Left ventricle myocardium superior (tissue), 1 donor: ENCODE data around the gene RALA. TPM values are rescaled to one million over a fixed set of nuclear protein-coding genes. Genes with fewer than 3 reads are reported as not detected.
"Not testable (repeated sequence)": the region's sequence is repeated elsewhere in the genome, so short reads cannot be mapped to it uniquely, and the experiment has no call there.

Experiments used
- ATAC-seq: fragments of 200-7000 bp; cut with Tn5 transposase; one replicate; pipeline ENCODE4 v1.9.1; 2020; ENCODE audit warnings: mild to moderate bottlenecking, moderate library complexity
- DNase-seq: peaks from one replicate; pipeline ENCODE4 v3.0.0-alpha.2; 2020
- intact Hi-C: fragments of 100-400 bp; cut with micrococcal nuclease; formaldehyde crosslinking; loops from one replicate; pipeline ENCODE4 v1.11.0; 2022
- total RNA-seq: library from RNA; stranded (reverse); fragmentation: NEBNext Ultra II Directional; extraction: Animal tissue kit (Norgen Biotek cat#: 25700); gene quantifications from one replicate; pipeline ENCODE4 v1.2.1, GENCODE V29; 2021
- donor health status: DM: no; HTN: yes; CAD: no; lungs with severe emphysema.

The RALA gene
- total RNA-seq, 1 donor from 2014 or later, result 38.0 TPM

DNA sequence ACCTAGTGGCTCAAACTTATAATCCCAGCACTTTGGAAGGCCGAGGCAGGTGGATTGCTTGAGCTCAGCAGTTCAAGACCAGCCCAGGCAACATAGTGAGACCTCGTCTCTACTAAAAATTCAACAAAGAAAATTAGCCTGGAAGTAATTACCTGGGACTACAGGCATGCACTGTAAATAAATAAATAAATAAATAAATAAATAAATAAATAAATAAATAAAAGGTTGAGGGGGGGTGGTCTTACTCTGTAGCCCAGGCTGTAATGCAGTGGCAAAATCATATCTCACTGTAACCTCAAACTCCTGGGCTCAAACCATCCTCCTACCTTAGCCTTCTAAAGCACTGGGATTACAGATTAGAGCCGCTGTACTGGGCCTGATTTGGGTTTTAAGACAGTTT lies 50.5 kb downstream of the RALA start:
- peak; percentile 46 for ATAC-seq

DNA sequence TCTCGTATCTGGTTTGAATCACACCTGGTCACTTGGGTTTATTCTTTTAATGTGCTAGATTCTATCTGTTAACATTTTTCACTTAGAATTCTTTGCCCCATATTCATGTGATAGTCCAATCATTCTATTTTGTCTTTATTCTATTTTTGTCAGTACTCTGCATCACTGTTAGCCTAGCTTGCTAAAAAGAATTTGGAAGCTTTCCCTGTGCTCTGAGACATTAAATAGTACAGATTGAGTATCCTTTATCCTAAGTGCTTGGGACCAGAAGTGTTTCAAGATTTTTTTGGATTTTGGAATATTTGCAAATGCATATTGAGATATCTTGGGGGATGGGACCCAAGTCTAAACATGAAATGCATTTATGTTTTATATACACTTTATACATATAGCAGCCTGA lies 51.0 kb downstream of the RALA start:
- intact Hi-C loops, result no loop called here

More for the DNA sequence above, 50.5 kb downstream of the RALA start:
- DNase-seq, result no peak
- intact Hi-C loops, result no loop called here

DNA sequence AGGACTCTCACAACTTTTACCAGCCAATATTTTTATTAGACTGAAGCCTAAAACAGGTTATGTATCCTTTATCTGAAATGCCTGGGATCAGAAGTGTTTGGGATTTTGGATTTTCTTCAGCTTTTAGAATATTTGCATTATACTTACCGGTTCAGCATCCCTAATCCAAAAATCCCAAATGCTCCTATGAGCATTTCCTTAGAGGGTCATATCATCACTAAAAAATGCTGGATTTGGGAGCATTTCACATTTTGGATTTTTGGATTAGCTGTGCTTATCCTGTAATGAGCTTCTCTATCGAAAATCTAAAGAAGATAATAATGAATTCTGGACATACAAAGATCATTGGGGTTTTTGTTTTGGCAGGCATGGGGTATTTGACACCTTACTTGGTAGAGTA lies 53.0 kb downstream of the RALA start:
- intact Hi-C loops, result no loop called here
- no peak for ATAC-seq

More for the DNA sequence above, 51.0 kb downstream of the RALA start:
- no peak for DNase-seq
- ATAC-seq, result peak; percentile 84

DNA sequence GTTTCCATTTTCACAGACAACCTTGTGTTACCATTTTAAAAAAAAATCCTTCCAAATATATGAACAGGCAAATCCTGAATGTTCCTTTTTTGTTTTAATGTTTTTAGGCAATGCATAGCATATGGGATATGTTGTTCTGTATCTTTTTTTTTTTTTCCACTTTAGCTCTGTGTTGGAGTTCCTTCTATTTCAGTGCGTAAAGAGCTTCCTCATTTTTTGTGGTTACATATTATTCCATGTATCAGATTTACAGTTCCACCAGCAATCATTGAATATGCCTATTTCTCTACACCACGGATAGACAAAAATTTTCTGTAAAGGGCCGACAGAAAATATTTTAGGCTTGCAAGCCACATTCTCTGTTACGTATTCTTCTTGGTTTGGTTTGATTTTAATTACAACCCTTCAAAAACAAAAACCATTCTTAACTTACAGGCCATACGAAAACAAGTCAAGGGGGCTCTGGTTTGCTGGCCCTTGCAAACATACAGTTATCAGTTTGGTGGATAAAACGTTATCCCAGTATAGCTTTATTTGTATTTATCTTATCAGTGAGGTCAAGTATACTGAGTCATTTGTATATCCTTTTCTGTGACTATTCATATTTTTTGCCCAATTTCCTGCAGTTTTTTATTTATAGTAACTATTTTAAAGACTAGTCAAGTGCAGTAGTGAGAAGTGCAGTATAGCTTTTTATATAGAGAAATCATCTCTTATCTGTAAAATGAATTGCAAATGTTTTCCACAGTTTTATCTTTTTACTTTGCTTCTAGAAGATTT lies 55.7 kb downstream of the RALA start:
- ATAC-seq (no peak), DNase-seq (no peak)
- intact Hi-C loops, result no loop called here

More for the DNA sequence above, 53.0 kb downstream of the RALA start:
- DNase-seq, result no peak

DNA sequence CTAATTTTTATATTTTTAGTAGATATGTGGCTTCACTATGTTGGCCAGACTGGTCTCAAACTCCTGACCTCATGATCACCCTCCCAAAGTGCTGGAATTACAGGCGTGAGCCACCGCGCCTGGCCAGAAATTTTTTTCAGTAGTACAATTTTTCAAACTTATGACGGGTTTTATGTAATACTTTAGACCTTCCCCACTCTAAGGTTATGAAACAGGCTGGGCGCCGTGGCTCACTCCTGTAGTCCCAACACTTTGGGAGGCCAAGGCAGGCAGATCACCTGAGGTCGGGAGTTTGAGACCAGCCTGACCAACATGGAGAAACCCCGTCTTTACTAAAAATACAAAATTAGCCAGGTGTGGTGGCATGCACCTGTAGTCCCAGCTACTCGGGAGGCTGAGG lies 56.5 kb downstream of the RALA start:
- intact Hi-C loops, ATAC-seq, DNase-seq: not testable (repeated sequence)

DNA sequence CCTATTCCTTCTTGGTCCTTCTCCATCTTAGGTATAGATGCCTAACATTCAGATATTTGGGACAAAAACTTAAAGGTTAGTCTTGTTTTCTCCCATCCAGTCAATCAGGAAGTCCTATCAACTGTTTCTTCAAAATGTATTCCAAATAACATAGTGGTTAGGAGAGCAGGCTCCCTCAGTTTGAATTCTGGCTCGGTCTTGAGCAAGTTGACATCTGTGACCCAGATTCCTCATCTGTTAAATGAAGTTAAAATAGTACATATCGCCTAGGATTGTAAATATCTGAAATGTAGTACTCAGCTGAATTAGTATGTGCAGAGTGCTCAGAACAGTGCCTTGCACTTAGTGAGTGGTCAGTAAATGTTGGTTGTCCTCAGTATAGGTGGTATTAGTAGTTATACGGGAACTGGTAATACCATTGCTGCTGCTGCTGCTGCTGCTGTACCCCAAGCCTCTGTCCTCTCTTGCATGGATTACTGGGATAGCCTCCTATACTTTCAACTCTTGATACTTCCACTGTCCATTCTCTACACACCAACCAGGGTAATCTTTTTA lies 58.6 kb downstream of the RALA start:
- intact Hi-C loops, result no loop called here
- peak; percentile 42 for ATAC-seq

DNA sequence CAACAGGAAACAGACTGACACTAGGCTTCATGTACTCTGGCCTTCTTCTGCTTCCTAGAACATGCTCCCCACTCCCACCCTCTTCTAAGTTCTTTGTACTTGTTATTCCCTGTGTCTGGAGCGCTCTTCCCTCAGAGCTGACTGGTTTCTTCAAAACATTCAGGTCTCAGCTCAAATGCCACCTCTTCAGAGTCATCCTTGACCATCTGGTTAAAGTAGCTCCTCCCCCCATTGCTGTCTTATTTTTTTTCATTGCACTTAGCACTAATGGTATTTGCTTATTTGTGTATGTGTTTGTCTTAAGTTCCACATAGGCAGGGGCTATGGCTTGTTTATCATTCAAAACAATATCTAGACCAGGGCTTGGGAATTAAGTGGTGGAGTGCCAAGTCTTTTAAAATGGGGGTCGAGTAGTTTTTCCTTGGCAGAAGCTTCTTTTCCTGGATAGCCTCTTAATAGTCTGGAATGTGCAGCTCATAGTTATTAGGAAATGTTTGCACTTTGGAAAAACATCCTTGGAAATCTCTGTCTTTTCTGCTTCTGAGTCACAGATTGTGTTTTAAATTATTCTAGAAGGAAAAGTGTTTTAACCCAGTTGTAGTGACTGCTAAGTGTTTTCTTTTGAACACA lies 60.0 kb downstream of the RALA start:
- DNase-seq (no peak), ATAC-seq (peak; percentile 31)
- intact Hi-C loops, result no loop called here

More for the DNA sequence above, 58.6 kb downstream of the RALA start:
- DNase-seq, result no peak

DNA sequence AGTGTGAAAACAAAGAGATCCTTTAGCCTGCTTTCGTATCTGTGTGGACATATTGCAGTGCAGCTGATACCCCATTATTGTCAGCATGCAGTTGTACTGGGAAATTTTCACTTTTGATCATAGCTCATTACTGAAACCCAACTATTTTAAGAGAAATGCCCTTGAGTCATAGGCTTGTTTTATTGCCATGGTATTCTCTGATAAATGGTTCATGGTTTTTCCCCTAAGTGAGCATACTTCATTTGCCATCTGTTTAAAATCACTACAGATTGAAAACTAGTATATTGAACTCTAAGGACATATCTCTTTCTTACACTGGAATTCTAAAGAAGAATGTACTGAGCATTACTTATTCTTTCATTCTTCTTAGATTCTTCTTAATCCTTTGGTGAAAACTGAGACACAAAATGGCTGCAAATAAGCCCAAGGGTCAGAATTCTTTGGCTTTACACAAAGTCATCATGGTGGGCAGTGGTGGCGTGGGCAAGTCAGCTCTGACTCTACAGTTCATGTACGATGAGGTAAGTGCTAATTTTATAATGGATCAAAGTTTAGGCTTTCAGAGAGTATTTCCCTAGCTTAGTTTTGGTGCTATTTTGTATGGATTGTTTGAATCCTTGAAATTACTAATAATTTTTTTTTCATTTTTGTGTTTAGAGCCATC lies 63.0 kb downstream of the RALA start:
- DNase-seq (no peak), ATAC-seq (no peak)
- intact Hi-C loops, result no loop called here

DNA sequence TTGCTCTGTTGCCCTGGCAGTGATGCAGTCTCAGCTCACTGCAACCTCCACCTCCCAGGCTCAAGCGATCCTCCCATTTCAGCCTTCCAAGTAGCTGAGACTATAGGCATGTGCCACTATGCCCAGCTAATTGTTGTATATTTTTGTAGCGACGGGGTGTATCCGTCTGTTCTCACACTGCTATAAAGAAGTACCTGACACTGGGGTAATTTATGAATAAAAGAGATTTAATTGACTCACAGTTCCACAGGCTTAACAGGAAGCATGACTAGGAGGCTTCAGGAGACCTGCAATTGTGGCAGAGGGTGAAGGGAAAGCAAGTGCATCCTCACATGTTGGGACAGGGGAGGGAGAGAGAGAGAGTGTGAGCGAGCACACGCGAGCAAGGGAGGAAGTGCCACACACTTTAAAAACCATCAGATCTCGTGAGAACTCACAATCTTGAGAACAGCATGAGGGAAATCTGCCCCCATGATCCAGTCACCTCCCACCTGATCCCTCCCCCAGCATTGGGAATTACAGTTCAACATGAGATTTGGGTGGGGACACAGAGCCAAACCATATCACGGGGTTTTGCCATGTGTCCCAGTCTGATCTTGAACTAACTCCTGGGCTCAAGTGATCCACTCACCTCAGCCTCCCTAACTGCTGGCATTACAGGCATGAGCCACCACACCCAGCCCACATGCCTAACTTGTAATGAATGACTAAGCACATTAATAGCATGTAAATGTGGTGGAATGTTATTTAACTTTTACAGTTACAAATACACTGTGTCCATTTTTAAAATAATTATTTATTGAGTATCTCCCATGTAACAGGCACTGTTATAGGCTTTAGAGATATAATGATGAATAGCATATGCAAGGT lies 65.5 kb downstream of the RALA start:
- intact Hi-C loops, result no loop called here
- DNase-seq (no peak), ATAC-seq (no peak)

DNA sequence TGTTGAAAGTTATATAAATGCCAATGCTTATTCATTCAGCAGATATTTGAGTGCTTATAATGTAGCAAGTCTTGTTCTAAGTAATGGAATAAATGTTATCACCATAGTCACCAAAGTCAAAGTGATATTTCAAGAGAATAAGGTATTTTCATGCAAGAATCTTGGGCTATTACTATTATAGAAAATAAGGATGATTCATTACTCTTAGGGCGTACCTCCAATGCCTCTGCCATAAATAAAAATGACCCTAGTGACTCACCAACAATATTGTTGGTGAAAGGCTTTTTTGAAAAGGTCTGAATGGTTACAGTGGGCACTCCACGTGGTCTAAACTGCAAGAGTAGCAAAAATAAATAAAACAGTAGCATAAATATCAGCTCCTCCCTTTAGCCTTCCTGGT lies 68.4 kb downstream of the RALA start:
- ATAC-seq, result no peak
- intact Hi-C loops, result no loop called here

DNA sequence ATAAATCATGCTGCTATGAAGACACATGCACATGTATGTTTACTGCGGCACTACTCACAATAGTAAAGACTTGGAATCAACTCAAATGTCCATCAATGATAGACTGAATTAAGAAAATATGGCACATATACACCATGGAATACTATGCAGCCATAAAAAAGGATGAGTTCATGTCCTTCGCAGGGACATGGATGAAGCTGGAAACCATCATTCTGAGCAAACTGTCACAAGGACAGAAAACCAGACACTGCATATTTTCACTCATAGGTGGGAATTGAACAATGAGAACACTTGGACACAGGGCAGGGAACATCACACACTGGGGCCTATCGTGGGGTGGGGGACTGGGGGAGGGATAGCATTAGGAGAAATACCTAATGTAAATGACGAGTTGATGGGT lies 69.7 kb downstream of the RALA start:
- intact Hi-C loops, result not testable (repeated sequence)

More for the DNA sequence above, 68.4 kb downstream of the RALA start:
- no peak for DNase-seq

DNA sequence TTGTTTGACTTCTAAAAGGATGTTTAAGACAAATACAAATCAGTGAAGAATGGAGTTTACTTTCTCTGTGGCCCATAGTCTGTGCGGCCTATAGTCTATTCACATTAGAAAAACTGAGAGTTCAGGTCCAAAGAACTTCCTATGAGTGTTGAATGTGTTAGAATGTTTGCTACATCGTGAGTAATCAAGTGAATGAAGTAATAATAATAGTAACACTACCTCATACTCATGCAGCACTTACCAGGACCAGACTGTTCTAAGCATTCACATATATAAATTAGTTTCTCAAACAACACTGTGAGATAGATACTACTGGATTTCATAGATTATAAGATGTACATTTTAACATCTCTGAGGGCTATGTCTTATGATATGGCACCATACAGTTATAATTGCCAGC lies 70.4 kb downstream of the RALA start:
- DNase-seq, result no peak
- ATAC-seq, result peak; percentile 32
- intact Hi-C loops, result no loop called here

More for the DNA sequence above, 69.7 kb downstream of the RALA start:
- ATAC-seq, DNase-seq: not testable (repeated sequence)

DNA sequence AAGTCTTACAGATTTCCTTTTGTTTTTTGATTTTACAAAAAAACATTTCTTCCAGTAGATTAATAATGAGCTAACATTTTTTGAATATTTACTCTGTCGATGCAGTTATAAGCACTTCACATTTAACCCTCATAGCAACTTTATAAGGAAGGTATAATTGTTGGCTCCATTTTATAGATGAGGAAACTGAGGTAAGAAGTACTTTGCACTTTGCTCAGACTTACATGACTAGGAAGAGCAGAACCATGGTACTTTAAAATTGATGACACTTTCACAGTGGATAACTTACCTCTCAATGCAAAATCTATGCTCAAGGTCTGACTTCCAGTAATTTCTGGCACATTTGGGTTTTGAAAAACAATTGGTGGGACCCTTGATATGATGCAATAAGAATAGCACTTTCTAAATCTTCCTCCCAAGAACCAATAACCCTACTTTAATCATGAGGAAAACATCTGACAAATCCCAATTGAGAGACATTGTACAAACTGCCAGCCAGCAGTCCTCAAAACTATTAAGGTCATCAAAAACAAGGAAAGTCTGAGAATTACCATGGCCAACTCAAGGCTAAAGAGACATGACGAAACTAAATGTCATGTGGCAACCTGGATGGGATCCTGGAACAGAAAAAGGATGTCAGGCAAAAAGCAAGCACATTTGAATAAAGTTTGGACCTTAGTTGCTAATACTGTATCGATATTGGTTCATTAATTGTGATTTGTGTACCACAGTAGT lies 72.6 kb downstream of the RALA start:
- DNase-seq, result no peak
- no peak for ATAC-seq
- intact Hi-C loops, result no loop called here

DNA sequence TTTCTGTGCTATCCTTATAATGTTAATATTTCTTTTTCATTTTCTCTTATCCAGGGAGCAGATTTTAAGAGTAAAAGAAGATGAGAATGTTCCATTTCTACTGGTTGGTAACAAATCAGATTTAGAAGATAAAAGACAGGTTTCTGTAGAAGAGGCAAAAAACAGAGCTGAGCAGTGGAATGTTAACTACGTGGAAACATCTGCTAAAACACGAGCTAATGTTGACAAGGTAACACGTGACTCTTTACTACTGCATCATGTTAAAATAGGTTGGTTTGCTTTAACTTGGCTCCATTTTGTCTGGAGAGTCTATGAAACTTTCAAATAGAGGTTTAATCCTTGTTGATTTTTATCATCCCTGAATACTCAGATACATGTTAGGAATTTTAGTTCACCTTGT lies 73.3 kb downstream of the RALA start:
- DNase-seq, result no peak
- ATAC-seq, result no peak
- intact Hi-C loops, result no loop called here

DNA sequence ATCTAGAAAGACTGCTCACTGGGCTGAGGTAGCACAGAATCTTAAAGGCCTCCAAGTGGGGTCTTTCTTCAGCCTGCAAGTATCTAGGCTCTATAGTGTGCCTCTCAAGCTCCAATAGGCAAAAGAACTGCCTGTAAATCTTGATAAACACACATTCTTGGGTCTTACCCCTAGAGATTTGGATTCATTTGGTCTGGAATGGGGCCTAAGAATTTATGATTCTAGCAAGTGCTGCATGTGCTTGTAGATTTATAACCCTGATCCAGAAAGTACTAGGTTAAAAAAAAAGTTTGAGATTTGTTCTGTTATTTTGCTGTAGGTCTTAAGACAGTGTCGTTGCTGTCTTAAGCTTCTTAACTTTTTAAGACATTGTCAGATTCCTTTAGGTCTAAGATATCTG lies 74.1 kb downstream of the RALA start:
- DNase-seq, result no peak
- ATAC-seq, result no peak
- intact Hi-C loops, result no loop called here

DNA sequence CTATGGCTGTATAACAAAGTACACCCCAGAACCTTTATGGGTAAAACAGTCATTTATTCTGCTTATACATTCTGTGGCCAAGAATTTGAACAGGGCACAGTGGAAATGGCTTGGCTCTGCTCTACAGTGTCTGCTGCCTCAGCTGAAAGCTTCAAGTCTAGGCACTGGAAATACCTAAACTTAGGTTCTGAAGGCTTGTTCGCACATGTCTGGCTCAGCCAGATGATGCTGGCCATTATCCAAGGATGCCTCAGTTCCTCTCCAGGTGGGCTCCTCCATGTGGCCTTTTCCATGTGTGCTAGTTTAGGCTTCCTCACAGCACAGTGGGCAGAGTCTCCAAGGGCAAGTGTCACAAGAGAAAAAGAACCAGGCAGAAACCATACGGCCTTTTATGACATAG lies 76.8 kb downstream of the RALA start:
- DNase-seq (no peak), ATAC-seq (no peak)
- intact Hi-C loops, result no loop called here

DNA sequence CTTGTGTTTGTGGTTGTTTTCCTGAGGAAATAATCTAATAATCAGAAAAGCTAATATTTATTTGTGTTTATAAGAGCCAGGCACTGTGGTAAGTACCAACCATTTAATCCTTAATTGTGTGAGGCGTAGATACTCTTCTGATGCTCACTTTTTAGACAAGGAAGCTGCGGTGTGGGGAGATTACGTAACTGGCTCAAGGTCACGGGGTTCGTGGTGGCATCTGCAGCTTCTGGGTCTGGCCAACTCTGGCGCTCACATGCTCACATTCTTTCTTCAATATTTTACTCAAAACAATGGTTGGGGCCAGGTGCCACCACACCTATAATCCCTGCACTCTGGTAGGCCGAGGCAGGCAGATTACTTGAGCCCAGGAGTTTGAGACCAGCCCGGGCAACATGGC lies 77.6 kb downstream of the RALA start:
- DNase-seq (peak; percentile 41), ATAC-seq (no peak)
- intact Hi-C loops, result no loop called here

DNA sequence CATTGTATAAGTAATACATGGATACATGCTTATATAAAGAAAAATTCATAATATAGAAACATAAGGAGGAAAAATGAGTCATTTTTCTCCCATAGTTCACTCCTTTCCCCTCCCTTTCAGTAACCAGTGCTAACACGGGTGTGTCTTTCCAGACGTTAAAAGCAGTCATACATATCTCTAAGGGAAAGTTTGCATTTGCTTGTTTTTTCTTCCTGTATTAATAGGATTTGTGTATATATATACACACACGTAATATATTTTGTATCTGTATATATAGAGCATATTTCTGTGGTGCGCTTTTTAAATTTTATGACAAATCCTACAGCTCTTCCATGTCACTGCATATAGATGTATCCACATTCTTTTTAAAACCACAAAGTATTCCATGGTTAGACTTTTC lies 78.8 kb downstream of the RALA start:
- intact Hi-C loops, result no loop called here
- ATAC-seq (no peak), DNase-seq (no peak)
